CD8-positive, alpha-beta memory T cell (primary cell): ENCODE results near the gene BICD1. TPM values are rescaled to one million over a fixed set of nuclear protein-coding genes. Genes with fewer than 3 reads are reported as not detected.
"Not testable (repeated sequence)": the region's sequence is repeated elsewhere in the genome, so short reads cannot be mapped to it uniquely, and the experiment has no call there.

Experiments used
- CTCF ChIA-PET: fragments of 350-600 bp; sonication (Branson Sonifier 250); formaldehyde crosslinking; loops from one replicate; lab custom pipeline; 2021; ENCODE audit warnings: antibody characterized with exemption; lab: Charles Lee
- POLR2A ChIA-PET: fragments of 350-600 bp; sonication (Branson Sonifier 250); formaldehyde crosslinking; loops from one replicate; lab custom pipeline; 2021; ENCODE audit warnings: antibody characterized with exemption; lab: Charles Lee
- DNase-seq, 5 donors: peaks; one replicate each; pipeline versions ENCODE4 v3.0.0 to v3.0.0-alpha.2; 2020 to 2022; ENCODE audit warnings: mixed read lengths in 1 of 5
- H3K27ac ChIP-seq: one replicate; pipeline ENCODE4 v1.7.0; 2013; ENCODE audit warnings: low read depth, mild to moderate bottlenecking, low read length, moderate library complexity
- H3K27me3 ChIP-seq: 2 replicates; pipeline ENCODE4 v1.7.0; 2013; ENCODE audit warnings: low read length, mild to moderate bottlenecking; ENCODE audit not compliant: insufficient read depth, poor library complexity, severe bottlenecking
- H3K36me3 ChIP-seq: 2 replicates; pipeline ENCODE4 v1.7.0; 2013; ENCODE audit warnings: mild to moderate bottlenecking, low read length, moderate library complexity; ENCODE audit not compliant: insufficient read depth
- H3K4me1 ChIP-seq: 2 replicates; pipeline ENCODE4 v1.7.0; 2013; ENCODE audit warnings: mild to moderate bottlenecking, low read length, moderate library complexity; ENCODE audit not compliant: insufficient read depth
- H3K4me3 ChIP-seq: 2 replicates; pipeline ENCODE4 v1.7.0; 2013; ENCODE audit warnings: mild to moderate bottlenecking, low read length
- H3K9me3 ChIP-seq: 2 replicates; pipeline ENCODE4 v1.7.0; 2013; ENCODE audit warnings: mild to moderate bottlenecking, low read length
- H3K27ac Mint-ChIP-seq, 8 donors: one replicate each; pipeline ENCODE4 v1.8.0; 2020 to 2021; ENCODE audit warnings: mixed read lengths in 8 of 8, mild to moderate bottlenecking in 6 of 8, inconsistent platforms in 3 of 8, moderate library complexity in 3 of 8
- H3K27me3 Mint-ChIP-seq, 2 donors: one replicate each; pipeline ENCODE4 v1.8.0; 2020 to 2021; ENCODE audit warnings: mixed read lengths in 2 of 2, mild to moderate bottlenecking in 1 of 2, moderate library complexity in 1 of 2
- H3K36me3 Mint-ChIP-seq, 3 donors: one replicate each; pipeline ENCODE4 v1.8.0; 2020 to 2021; ENCODE audit warnings: mixed read lengths in 3 of 3, inconsistent platforms in 1 of 3, mild to moderate bottlenecking in 1 of 3
- H3K4me1 Mint-ChIP-seq, 3 donors: one replicate each; pipeline ENCODE4 v1.8.0; 2020 to 2021; ENCODE audit warnings: mixed read lengths in 3 of 3, inconsistent platforms in 1 of 3, mild to moderate bottlenecking in 1 of 3
- H3K4me3 Mint-ChIP-seq, 7 donors: one replicate each; pipeline ENCODE4 v1.8.0; 2020 to 2021; ENCODE audit warnings: mixed read lengths in 7 of 7, mild to moderate bottlenecking in 6 of 7, moderate library complexity in 4 of 7, inconsistent platforms in 2 of 7
- H3K9me3 Mint-ChIP-seq, 5 donors: one replicate each; pipeline ENCODE4 v1.8.0; 2020 to 2022; ENCODE audit warnings: mixed read lengths in 5 of 5, mild to moderate bottlenecking in 3 of 5, moderate library complexity in 2 of 5, inconsistent platforms in 1 of 5
- polyA plus RNA-seq: library from polyadenylated mRNA; unstranded; fragments of 300-500 nt; fragmentation: Illumina TruSeq; gene quantifications from one replicate; pipeline ENCODE4 v1.2.3, GENCODE V29; 2021
- total RNA-seq, 2 experiments: library from RNA; stranded (reverse); gene quantifications; one replicate each; pipeline ENCODE4 v1.2.3, GENCODE V29; 2021

The BICD1 gene
- total and polyA plus RNA-seq, 3 experiments from 2014 or later, result 8.7 to 20.5 (median 18.0) TPM

- H3K36me3 ChIP-seq, result no peaks in the 10 kb centered on the region
- peaks cover 0 to 4% (median 0%) of the 10 kb centered on the region in 3 donors for H3K36me3 Mint-ChIP-seq
- no peaks in the 10 kb centered on the region for H3K9me3 Mint-ChIP-seq
- no peak overlapping the region for H3K27ac ChIP-seq
- H3K27ac Mint-ChIP-seq, result no peak overlapping the region
- no peaks in the 10 kb centered on the region for H3K9me3 ChIP-seq
- H3K27me3 ChIP-seq, result no peaks in the 10 kb centered on the region
- no peak overlapping the region for H3K4me3 Mint-ChIP-seq
- ChIA-PET POLR2A (no interaction called here), CTCF (interaction anchor here (0.6 kb wide), 1 partner anchor 10 kb away, joined by 3 read pairs; no protein-coding TSS in a partner anchor)
- peaks cover 0 to 1% of the 10 kb centered on the region in 2 donors for H3K27me3 Mint-ChIP-seq
- H3K4me1 Mint-ChIP-seq, result no peaks in the 10 kb centered on the region
- H3K4me1 ChIP-seq, result no peaks in the 10 kb centered on the region
- DNase-seq, result no peak
- H3K4me3 ChIP-seq, result no peak overlapping the region
Observed at GRCh38 chr12:32178341-32179010, 71.8 kb downstream of the BICD1 start.

- Histone ChIP-seq H3K4me3 (no peak overlapping the region), H3K27ac (no peak overlapping the region), H3K36me3 (no peaks in the 10 kb centered on the region), H3K4me1 (no peaks in the 10 kb centered on the region), H3K27me3 (no peaks in the 10 kb centered on the region), H3K9me3 (no peaks in the 10 kb centered on the region)
- no peak overlapping the region for H3K27ac Mint-ChIP-seq
- H3K27me3 Mint-ChIP-seq, result peaks cover 0 to 1% of the 10 kb centered on the region in 2 donors
- POLR2A ChIA-PET, result no interaction called here
- DNase-seq, result no peak
- CTCF ChIA-PET, result interaction anchor here (0.6 kb wide), 1 partner anchor 9 kb away, joined by 3 read pairs; no protein-coding TSS in a partner anchor
- no peaks in the 10 kb centered on the region for H3K9me3 Mint-ChIP-seq
- peaks cover 0 to 4% (median 0%) of the 10 kb centered on the region in 3 donors for H3K36me3 Mint-ChIP-seq
- no peak overlapping the region for H3K4me3 Mint-ChIP-seq
- H3K4me1 Mint-ChIP-seq, result no peaks in the 10 kb centered on the region
Observed at GRCh38 chr12:32179011-32179395, 72.4 kb downstream of the BICD1 start.

GRCh38 chr12:32181498-32182175 lies 75.0 kb downstream of the BICD1 start:
- no peak overlapping the region for H3K4me3 ChIP-seq
- DNase-seq, result no peak
- peaks cover 0 to 1% of the 10 kb centered on the region in 2 donors for H3K27me3 Mint-ChIP-seq
- POLR2A ChIA-PET, result no interaction called here
- H3K4me3 Mint-ChIP-seq, result no peak overlapping the region
- no peak overlapping the region for H3K27ac Mint-ChIP-seq
- H3K27ac ChIP-seq, result no peak overlapping the region
- H3K4me1 Mint-ChIP-seq, result no peaks in the 10 kb centered on the region
- peaks cover 0 to 6% (median 1%) of the 10 kb centered on the region in 3 donors for H3K36me3 Mint-ChIP-seq
- H3K9me3 ChIP-seq, result no peaks in the 10 kb centered on the region
- H3K4me1 ChIP-seq, result no peaks in the 10 kb centered on the region
- no peaks in the 10 kb centered on the region for H3K27me3 ChIP-seq
- no peaks in the 10 kb centered on the region for H3K9me3 Mint-ChIP-seq
- CTCF ChIA-PET, result no interaction called here
- no peaks in the 10 kb centered on the region for H3K36me3 ChIP-seq

GRCh38 chr12:32183650-32184049 lies 77.0 kb downstream of the BICD1 start:
- Histone ChIP-seq H3K27ac (no peak overlapping the region), H3K36me3 (no peaks in the 10 kb centered on the region), H3K9me3 (no peaks in the 10 kb centered on the region), H3K4me3 (no peak overlapping the region), H3K4me1 (no peaks in the 10 kb centered on the region), H3K27me3 (no peaks in the 10 kb centered on the region)
- H3K9me3 Mint-ChIP-seq, result no peaks in the 10 kb centered on the region
- peaks cover 0 to 14% (median 2%) of the 10 kb centered on the region in 3 donors for H3K36me3 Mint-ChIP-seq
- CTCF ChIA-PET, result no interaction called here
- H3K4me1 Mint-ChIP-seq, result no peaks in the 10 kb centered on the region
- no peak overlapping the region for H3K27ac Mint-ChIP-seq
- H3K27me3 Mint-ChIP-seq, result peaks cover 0 to 1% of the 10 kb centered on the region in 2 donors
- H3K4me3 Mint-ChIP-seq, result no peak overlapping the region
- POLR2A ChIA-PET, result no interaction called here
- no peak for DNase-seq

- H3K4me1 Mint-ChIP-seq, H3K4me3 ChIP-seq, CTCF ChIA-PET, H3K36me3 ChIP-seq, H3K4me3 Mint-ChIP-seq, H3K27ac Mint-ChIP-seq, DNase-seq, H3K27me3 Mint-ChIP-seq, POLR2A ChIA-PET, H3K4me1 ChIP-seq, H3K9me3 ChIP-seq, H3K27ac ChIP-seq, H3K27me3 ChIP-seq, H3K9me3 Mint-ChIP-seq: not testable (repeated sequence)
- H3K36me3 Mint-ChIP-seq, result peaks cover 2 to 29% (median 8%) of the 10 kb centered on the region in 3 donors
Observed at GRCh38 chr12:32187127-32187526, 80.5 kb downstream of the BICD1 start.

GRCh38 chr12:32191445-32191844 lies 84.8 kb downstream of the BICD1 start:
- ChIA-PET CTCF (no interaction called here), POLR2A (no interaction called here)
- DNase-seq, result no peak
- Mint-ChIP-seq H3K4me3 (no peak overlapping the region), H3K27me3 (no peaks in the 10 kb centered on the region), H3K36me3 (peaks cover 4 to 59% (median 8%) of the 10 kb centered on the region in 3 donors), H3K4me1 (no peaks in the 10 kb centered on the region), H3K9me3 (peaks cover 21 to 30% (median 27%) of the 10 kb centered on the region in 5 donors), H3K27ac (no peak overlapping the region)
- no peaks in the 10 kb centered on the region for H3K4me1 ChIP-seq
- H3K4me3 ChIP-seq, result no peak overlapping the region
- no peaks in the 10 kb centered on the region for H3K9me3 ChIP-seq
- no peaks in the 10 kb centered on the region for H3K36me3 ChIP-seq
- no peaks in the 10 kb centered on the region for H3K27me3 ChIP-seq
- H3K27ac ChIP-seq, result no peak overlapping the region

GRCh38 chr12:32196250-32197198 lies 89.9 kb downstream of the BICD1 start:
- CTCF ChIA-PET, result interaction anchor here (2.0 kb wide), 1 partner anchor 21 kb away, joined by 4 read pairs; no protein-coding TSS in a partner anchor
- POLR2A ChIA-PET, result no interaction called here
- Mint-ChIP-seq H3K9me3 (peaks cover 22 to 31% (median 28%) of the 10 kb centered on the region in 5 donors), H3K36me3 (peaks cover 2 to 42% (median 2%) of the 10 kb centered on the region in 3 donors), H3K27ac (no peak overlapping the region), H3K27me3 (no peaks in the 10 kb centered on the region), H3K4me1 (peaks cover 0 to 1% (median 0%) of the 10 kb centered on the region in 3 donors), H3K4me3 (no peak overlapping the region)
- no peak overlapping the region for H3K4me3 ChIP-seq
- H3K4me1 ChIP-seq, result no peaks in the 10 kb centered on the region
- DNase-seq, result no peak
- H3K27ac ChIP-seq, result no peak overlapping the region
- no peaks in the 10 kb centered on the region for H3K36me3 ChIP-seq
- no peaks in the 10 kb centered on the region for H3K27me3 ChIP-seq
- H3K9me3 ChIP-seq, result no peaks in the 10 kb centered on the region
